GM19351 (cell line): ENCODE data around the gene RSPH4A.
A peak's percentile ranks its signal among the peaks of the same experiment; 100 is the strongest.
"Not testable (repeated sequence)": the region's sequence is repeated elsewhere in the genome, so short reads cannot be mapped to it uniquely, and the experiment has no call there.

Source experiments
- ATAC-seq: cut with Tn5 transposase; IDR thresholded peaks from one replicate; pipeline ENCODE4 v1.9.1; 2021; ENCODE audit warnings: mild to moderate bottlenecking, moderate library complexity; ENCODE audit not compliant: unreplicated experiment

The RSPH4A gene

GRCh38 chr6:116624036-116624805 is 7.9 kb downstream of the RSPH4A start:
- ATAC-seq, result no peak

GRCh38 chr6:116625872-116626271 is 9.6 kb downstream of the RSPH4A start:
- ATAC-seq, result no peak

GRCh38 chr6:116629563-116629981 is 13.3 kb downstream of the RSPH4A start:
- ATAC-seq, result no peak

GRCh38 chr6:116631379-116631990 is 15.2 kb downstream of the RSPH4A start:
- no peak for ATAC-seq

- no peak for ATAC-seq
These were observed 17.4 kb downstream of the RSPH4A start for GRCh38 chr6:116633685-116634084.

- ATAC-seq, result no peak
These were observed 31.9 kb downstream of the RSPH4A start for GRCh38 chr6:116648156-116648555.

GRCh38 chr6:116649129-116649528 is 32.9 kb downstream of the RSPH4A start:
- ATAC-seq, result no peak

GRCh38 chr6:116651916-116652315 is 35.6 kb downstream of the RSPH4A start:
- ATAC-seq, result no peak

GRCh38 chr6:116661594-116661993 is 45.3 kb downstream of the RSPH4A start:
- ATAC-seq, result no peak

- no peak for ATAC-seq
These were observed 45.9 kb downstream of the RSPH4A start for GRCh38 chr6:116662202-116662601.

GRCh38 chr6:116663308-116663707 is 47.0 kb downstream of the RSPH4A start:
- no peak for ATAC-seq

- ATAC-seq, result not testable (repeated sequence)
These were observed 47.9 kb downstream of the RSPH4A start for GRCh38 chr6:116664169-116664568.

- no peak for ATAC-seq
These were observed 49.2 kb downstream of the RSPH4A start for GRCh38 chr6:116665464-116665863.

GRCh38 chr6:116666869-116667268 is 50.6 kb downstream of the RSPH4A start:
- peak; percentile 43 for ATAC-seq

GRCh38 chr6:116667623-116668022 is 51.3 kb downstream of the RSPH4A start:
- ATAC-seq, result peak; percentile 36

GRCh38 chr6:116672306-116672705 is 56.0 kb downstream of the RSPH4A start:
- no peak for ATAC-seq

- no peak for ATAC-seq
These were observed 59.7 kb downstream of the RSPH4A start for GRCh38 chr6:116676021-116676420.

- peak; percentile 93 for ATAC-seq
These were observed 64.8 kb downstream of the RSPH4A start, which contains the start of gene KPNA5 for GRCh38 chr6:116680880-116681672. Gene KPNA5, plus strand, starts transcription at chr6:116681211. Its CDS starts 124 bp downstream, at chr6:116681335.

GRCh38 chr6:116682334-116682712 is 66.0 kb downstream of the RSPH4A start:
- peak; percentile 19 for ATAC-seq
